Measurements from ENCODE around the gene CFAP20DC.
"Not testable (repeated sequence)": the region's sequence is repeated elsewhere in the genome, so short reads cannot be mapped to it uniquely, and the experiment has no call there.

Gene CFAP20DC

GRCh38 chr3:58898513-58898912 is 151.3 kb downstream of the CFAP20DC start:
- no peak for TF ChIP-seq POLR2A (IDR thresholded peaks at IDR 0.05; ENCODE audit: low read depth, low read length)
- no peak for DNase-seq (ENCODE audit: insufficient read length, low spot score)
- FAIRE-seq = no peak

- no peak for TF ChIP-seq POLR2A (IDR thresholded peaks at IDR 0.05; ENCODE audit: low read depth, low read length)
- FAIRE-seq (no peak), DNase-seq (ENCODE audit: insufficient read length, low spot score) (no peak)
Observed at GRCh38 chr3:58897646-58898045, 152.2 kb downstream of the CFAP20DC start.

GRCh38 chr3:58895678-58896077 is 154.1 kb downstream of the CFAP20DC start:
- not testable (repeated sequence) for FAIRE-seq; DNase-seq (ENCODE audit: insufficient read length, low spot score)

DNA sequence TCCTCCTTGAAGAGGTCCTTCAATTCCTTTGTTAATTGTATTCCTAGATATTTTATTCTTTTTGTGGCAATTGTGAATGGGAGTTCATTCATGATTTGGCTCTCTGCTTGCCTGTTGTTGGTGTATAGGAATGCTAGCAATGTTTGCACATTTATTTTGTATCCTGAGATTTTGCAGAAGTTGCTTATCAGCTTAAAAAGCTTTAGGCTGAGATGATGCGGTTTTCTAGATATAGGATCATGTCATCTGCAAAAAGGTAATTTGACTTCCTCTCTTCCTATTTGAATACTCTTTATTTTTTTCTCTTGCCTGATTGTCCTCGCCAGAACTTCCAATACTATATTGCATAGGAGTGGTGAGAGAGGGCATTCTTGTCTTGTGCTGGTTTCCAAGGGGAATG is 157.3 kb downstream of the CFAP20DC start:
- not testable (repeated sequence) for FAIRE-seq; DNase-seq (ENCODE audit: insufficient read length, low spot score)

DNA sequence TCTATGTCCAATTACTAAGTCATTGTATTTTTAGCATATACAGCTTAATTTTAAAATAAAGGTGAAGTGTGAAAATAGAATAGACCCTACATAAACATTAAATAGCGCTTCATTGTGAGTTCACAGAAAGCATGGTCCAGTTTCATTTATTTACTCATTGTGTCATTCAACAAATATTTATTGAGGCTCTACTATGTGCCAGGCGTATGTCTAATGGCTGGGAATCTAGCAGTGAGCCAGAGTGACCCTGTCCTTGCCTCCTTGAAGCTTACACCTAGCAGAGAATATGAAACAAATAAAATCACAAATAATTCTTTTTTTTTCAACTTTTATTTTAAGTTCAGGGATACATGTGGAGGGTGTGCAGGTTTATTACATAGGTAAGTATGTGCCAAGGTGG is 161.7 kb downstream of the CFAP20DC start:
- FAIRE-seq (no peak), DNase-seq (ENCODE audit: insufficient read length, low spot score) (no peak)
- no peak for TF ChIP-seq POLR2A (IDR thresholded peaks at IDR 0.05; ENCODE audit: low read depth, low read length)

DNA sequence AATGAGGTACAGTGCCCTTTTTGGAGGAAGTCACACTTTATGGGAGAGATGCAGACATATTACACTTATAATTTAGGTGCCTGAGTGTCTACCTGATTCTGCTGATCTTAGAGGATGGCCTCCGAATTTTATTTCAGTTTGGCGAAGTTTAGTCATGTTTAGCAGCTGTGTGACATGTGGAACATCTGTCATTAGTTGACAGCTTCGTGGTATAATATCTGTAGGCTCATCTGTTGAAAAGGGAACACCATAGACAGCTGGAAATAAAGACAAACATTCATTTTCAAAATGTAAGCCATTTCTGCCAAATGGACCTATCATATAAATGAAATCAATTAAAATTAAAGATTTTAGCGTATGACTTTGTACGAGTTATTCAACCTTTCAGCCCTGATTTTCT is 165.4 kb downstream of the CFAP20DC start:
- FAIRE-seq = no peak
- no peak for TF ChIP-seq POLR2A (IDR thresholded peaks at IDR 0.05; ENCODE audit: low read depth, low read length)
- no peak for DNase-seq (ENCODE audit: insufficient read length, low spot score)

DNA sequence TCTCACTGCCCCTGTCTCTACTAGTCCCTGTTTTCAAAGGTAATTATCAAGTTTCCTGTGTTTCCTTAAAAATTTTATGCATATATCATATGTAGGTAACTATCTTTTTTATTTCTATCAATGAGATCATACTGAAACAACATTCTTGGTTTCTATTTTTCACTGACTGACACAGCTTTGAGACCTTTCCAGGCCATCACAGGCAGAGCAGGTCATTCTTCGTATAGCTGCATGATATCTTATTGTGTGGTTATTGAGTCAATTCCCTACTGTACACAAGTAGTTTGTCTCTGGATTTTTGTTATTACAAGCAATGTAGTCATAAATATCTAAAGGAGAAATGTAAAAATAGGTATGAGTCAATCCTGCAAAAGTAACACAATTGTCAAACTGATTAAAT is 169.6 kb downstream of the CFAP20DC start:
- FAIRE-seq (peak; percentile 6), DNase-seq (ENCODE audit: insufficient read length, low spot score) (no peak)
- no peak for TF ChIP-seq POLR2A (IDR thresholded peaks at IDR 0.05; ENCODE audit: low read depth, low read length)

DNA sequence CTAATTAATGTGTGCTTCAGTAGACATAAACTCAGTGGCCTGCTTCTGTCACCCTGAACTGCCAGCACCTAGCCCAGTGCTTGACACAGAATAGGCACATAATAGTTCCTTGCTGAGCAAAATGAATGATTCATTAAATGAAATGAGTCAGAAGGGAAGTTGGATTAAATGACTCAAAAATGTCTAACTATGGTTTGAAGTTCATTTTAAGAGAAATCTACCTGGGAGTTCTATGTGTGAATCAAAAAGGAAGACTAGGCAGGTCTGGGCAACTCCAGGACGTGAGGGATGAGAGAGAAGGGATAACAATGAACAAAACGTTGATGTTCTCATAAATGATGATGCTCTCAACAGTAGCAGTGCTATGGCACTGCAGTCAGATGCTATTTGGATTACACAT is 175.0 kb downstream of the CFAP20DC start:
- peak; percentile 68 for FAIRE-seq
- peak; percentile 26 for DNase-seq (ENCODE audit: insufficient read length, low spot score)
- no peak for TF ChIP-seq POLR2A (IDR thresholded peaks at IDR 0.05; ENCODE audit: low read depth, low read length)

DNA sequence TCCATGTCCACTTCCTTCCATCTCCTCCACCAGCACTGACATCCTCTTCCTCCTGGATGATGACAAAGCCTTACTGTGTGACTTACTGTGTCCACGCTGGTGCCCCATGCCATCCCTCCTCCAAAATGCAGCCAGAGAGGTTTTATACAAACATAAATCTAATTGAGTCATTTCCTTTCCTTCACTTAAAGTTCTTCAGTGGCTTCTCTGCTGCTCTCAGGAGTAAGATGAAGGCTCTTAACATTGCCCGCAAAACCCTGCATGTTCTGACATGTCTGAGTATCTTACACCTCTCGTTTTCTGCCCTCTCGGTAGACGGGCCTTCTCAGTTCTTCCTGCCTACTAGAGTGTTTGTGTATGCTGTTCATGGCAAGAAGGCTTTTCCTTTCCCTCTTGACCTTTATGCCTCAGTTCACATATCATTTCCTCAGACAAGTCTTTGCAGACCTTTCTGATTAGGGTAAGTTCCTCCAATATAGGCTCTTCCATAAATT is 175.5 kb downstream of the CFAP20DC start:
- DNase-seq (ENCODE audit: insufficient read length, low spot score) (peak; percentile 26), FAIRE-seq (peak; percentile 78)
- no peak for TF ChIP-seq POLR2A (IDR thresholded peaks at IDR 0.05; ENCODE audit: low read depth, low read length)

GRCh38 chr3:58868097-58868779 is 181.6 kb downstream of the CFAP20DC start:
- no peak for TF ChIP-seq POLR2A (IDR thresholded peaks at IDR 0.05; ENCODE audit: low read depth, low read length)
- DNase-seq (ENCODE audit: insufficient read length, low spot score) (no peak), FAIRE-seq (no peak)

GRCh38 chr3:58867621-58868020 is 182.2 kb downstream of the CFAP20DC start:
- FAIRE-seq = no peak
- DNase-seq (ENCODE audit: insufficient read length, low spot score) = no peak
- TF ChIP-seq POLR2A (IDR thresholded peaks at IDR 0.05; ENCODE audit: low read depth, low read length) = no peak

DNA sequence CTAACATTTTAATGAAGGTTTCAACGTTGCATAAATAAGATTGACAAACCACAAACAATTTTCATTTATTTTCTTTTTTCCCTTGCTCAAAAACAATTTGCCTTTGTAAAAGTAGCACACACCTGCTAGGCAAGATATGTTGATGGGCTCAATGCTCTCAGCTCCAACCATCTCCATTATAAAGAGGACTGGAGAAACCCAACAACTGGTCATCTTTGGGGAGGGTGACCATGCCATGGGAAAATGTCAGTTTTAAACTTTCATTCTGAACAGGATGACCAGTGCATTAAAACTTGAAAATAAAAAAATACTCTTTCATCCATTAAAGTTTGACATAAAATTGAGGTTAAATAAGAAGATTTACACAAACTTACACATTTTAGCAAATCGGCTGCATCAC is 183.7 kb downstream of the CFAP20DC start:
- TF ChIP-seq POLR2A (IDR thresholded peaks at IDR 0.05; ENCODE audit: low read depth, low read length) = no peak
- no peak for DNase-seq (ENCODE audit: insufficient read length, low spot score)
- no peak for FAIRE-seq

- DNase-seq (ENCODE audit: insufficient read length, low spot score) = no peak
- no peak for TF ChIP-seq POLR2A (IDR thresholded peaks at IDR 0.05; ENCODE audit: low read depth, low read length)
- no peak for FAIRE-seq
Observed at GRCh38 chr3:58864480-58864879, 185.3 kb downstream of the CFAP20DC start.

GRCh38 chr3:58863206-58863605 is 186.6 kb downstream of the CFAP20DC start:
- no peak for TF ChIP-seq POLR2A (IDR thresholded peaks at IDR 0.05; ENCODE audit: low read depth, low read length)
- DNase-seq (ENCODE audit: insufficient read length, low spot score) (no peak), FAIRE-seq (no peak)

GRCh38 chr3:58861551-58861950 is 188.3 kb downstream of the CFAP20DC start:
- DNase-seq (ENCODE audit: insufficient read length, low spot score) (no peak), FAIRE-seq (no peak)
- TF ChIP-seq POLR2A (IDR thresholded peaks at IDR 0.05; ENCODE audit: low read depth, low read length) = no peak

DNA sequence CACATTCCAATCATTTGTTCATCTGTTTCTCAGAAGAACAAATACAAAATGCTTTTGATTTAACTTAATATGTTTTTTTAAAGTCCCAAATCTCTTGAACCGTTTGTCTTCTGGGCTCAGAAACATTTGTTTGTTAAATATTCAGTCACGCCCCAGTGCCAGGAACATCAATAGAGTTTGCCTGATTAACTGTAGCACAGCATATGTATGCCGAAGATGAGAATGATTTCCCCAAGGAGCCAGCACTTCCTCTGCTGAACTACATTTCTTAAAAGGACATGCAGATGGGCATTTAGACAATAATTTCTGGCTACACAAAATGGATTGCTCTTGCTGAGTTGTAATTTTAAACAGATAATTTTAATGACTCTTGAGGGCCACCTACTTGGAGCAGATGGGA is 191.7 kb downstream of the CFAP20DC start:
- no peak for DNase-seq (ENCODE audit: insufficient read length, low spot score)
- no peak for TF ChIP-seq POLR2A (IDR thresholded peaks at IDR 0.05; ENCODE audit: low read depth, low read length)
- FAIRE-seq = no peak

Measured in H54 (cell line).